Right lobe of liver (tissue), 6 donors: ENCODE measurements around the gene AKAP12. TPM values are rescaled to one million over a fixed set of nuclear protein-coding genes. Genes with fewer than 3 reads are reported as not detected.

ENCODE experiments used
- ATAC-seq, 4 donors: fragments of 200-7000 bp; cut with Tn5 transposase; one replicate each; pipeline ENCODE4 v1.9.1; 2020; ENCODE audit warnings: mild to moderate bottlenecking in 4 of 4, moderate library complexity in 4 of 4
- DNase-seq, 3 donors: peaks; one replicate each; pipeline ENCODE4 v3.0.0-alpha.2; 2020
- H3K27ac ChIP-seq, 3 donors: fragments of 200-600 bp; one replicate each; pipeline ENCODE4 v1.8.0; 2022
- H3K27me3 ChIP-seq, 2 donors: fragments of 200-600 bp; one replicate each; pipeline ENCODE4 v1.8.0; 2022
- H3K36me3 ChIP-seq, 4 donors: fragments of 200-600 bp; sonication (generic) in 1 of 4; one replicate each; pipeline versions ENCODE4 v1.5.1 to v1.8.0; 2017 to 2022; ENCODE audit warnings: control low read depth in 1 of 4
- H3K4me1 ChIP-seq, 4 donors: fragments of 200-600 bp; sonication (generic) in 1 of 4; one replicate each; pipeline versions ENCODE4 v1.5.1 to v1.8.0; 2017 to 2022; ENCODE audit warnings: control low read depth in 1 of 4
- H3K4me3 ChIP-seq, 3 donors: fragments of 200-600 bp; one replicate each; pipeline ENCODE4 v1.8.0; 2022
- H3K9me3 ChIP-seq, 4 donors: fragments of 200-600 bp; sonication (generic) in 1 of 4; one replicate each; pipeline versions ENCODE4 v1.5.1 to v1.8.0; 2017 to 2022; ENCODE audit warnings: control low read depth in 1 of 4
- CTCF ChIP-seq, 4 donors: fragments of 200-600 bp in 3 of 4; fragments of 450-650 bp in 1 of 4; IDR thresholded peaks; one replicate each; pipeline versions ENCODE4 v1.5.1 to v1.8.0; 2016 to 2022; ENCODE audit warnings: antibody characterized with exemption in 4 of 4, mild to moderate bottlenecking in 2 of 4
- POLR2A ChIP-seq: fragments of 450-650 bp; IDR thresholded peaks from one replicate; pipeline ENCODE4 v1.6.1; 2017; ENCODE audit warnings: antibody characterized with exemption, mild to moderate bottlenecking
- WGBS: methylation state at CpG from one replicate; pipeline ENCODE4 v1.1.6; 2018; ENCODE audit warnings: low coverage, low lambda C conversion rate; ENCODE audit not compliant: insufficient coverage; ENCODE audit errors: missing lambda C conversion rate; 5-methylcytosine and 5-hydroxymethylcytosine counted together
- intact Hi-C, 2 donors: fragments of 100-400 bp; cut with DNase I; formaldehyde crosslinking; loops; one replicate each; pipeline versions ENCODE4 v1.11.2 to v1.14.1; 2022
- total RNA-seq, 6 experiments: library from RNA; depleted of rRNA in 2 of 6; stranded (reverse); fragments of >200 nt in 2 of 6; fragmentation: NEBNext Ultra II Directional in 3 of 6; extraction: Animal tissue kit (Norgen Biotek cat#: 25700) in 3 of 6; gene quantifications; one replicate each; pipeline versions ENCODE4 v1.1.0 to v1.2.4, GENCODE V29; 2016 to 2023
- donor health status: DM: no; HTN: yes; CAD: no.
- donor health status: DM: no; HTN: no; CAD: no.
- donor health status: DM: no; HTN: no; CAD: no.
- donor health status: DM: no; HTN: yes; CAD: no.
- donor health status: DM: no; HTN: yes; CAD: no.

Gene AKAP12
- total RNA-seq, 6 experiments from 2014 or later = 2.1 to 38.4 (median 23.0) TPM

GRCh38 chr6:151242420-151242861 lies 2.7 kb downstream of the AKAP12 start:
- WGBS = 63% methylated on average over 3 of the region's 7 CpGs
- no peak overlapping the region for H3K4me3 ChIP-seq
- no peaks in the 10 kb centered on the region for H3K36me3 ChIP-seq
- H3K27ac ChIP-seq = no peak overlapping the region
- ATAC-seq (no peak), DNase-seq (no peak)
- peaks cover 0 to 17% of the 10 kb centered on the region in 2 donors for H3K27me3 ChIP-seq
- H3K9me3 ChIP-seq = no peaks in the 10 kb centered on the region
- TF ChIP-seq POLR2A (no peak), CTCF (IDR thresholded peaks at IDR 0.05) (no peak)
- peaks cover 0 to 11% (median 0%) of the 10 kb centered on the region in 4 donors for H3K4me1 ChIP-seq
- intact Hi-C loops = no loop called here

GRCh38 chr6:151243481-151243880 lies 3.7 kb downstream of the AKAP12 start:
- Histone ChIP-seq H3K9me3 (no peaks in the 10 kb centered on the region), H3K27ac (no peak overlapping the region), H3K27me3 (peaks cover 0 to 17% of the 10 kb centered on the region in 2 donors), H3K4me1 (peaks cover 0 to 11% (median 0%) of the 10 kb centered on the region in 4 donors), H3K36me3 (no peaks in the 10 kb centered on the region), H3K4me3 (no peak overlapping the region)
- intact Hi-C loops = no loop called here
- TF ChIP-seq POLR2A (no peak), CTCF (IDR thresholded peaks at IDR 0.05) (no peak)
- WGBS = 61% methylated on average over 5 of the region's 5 CpGs
- DNase-seq (no peak), ATAC-seq (no peak)

GRCh38 chr6:151247490-151247889 lies 7.7 kb downstream of the AKAP12 start:
- TF ChIP-seq CTCF (IDR thresholded peaks at IDR 0.05) (no peak), POLR2A (no peak)
- WGBS = 62% methylated on average over 6 of the region's 6 CpGs
- ATAC-seq = no peak
- H3K27ac ChIP-seq = no peak overlapping the region
- intact Hi-C loops = no loop called here
- H3K4me1 ChIP-seq = no peaks in the 10 kb centered on the region
- no peaks in the 10 kb centered on the region for H3K27me3 ChIP-seq
- H3K36me3 ChIP-seq = no peaks in the 10 kb centered on the region
- no peak for DNase-seq
- H3K9me3 ChIP-seq = no peaks in the 10 kb centered on the region
- no peak overlapping the region for H3K4me3 ChIP-seq

- no peak overlapping the region for H3K27ac ChIP-seq
- no peaks in the 10 kb centered on the region for H3K36me3 ChIP-seq
- intact Hi-C loops = no loop called here
- no peaks in the 10 kb centered on the region for H3K4me1 ChIP-seq
- no peak overlapping the region for H3K4me3 ChIP-seq
- no peaks in the 10 kb centered on the region for H3K9me3 ChIP-seq
- DNase-seq (no peak), ATAC-seq (no peak)
- TF ChIP-seq POLR2A (no peak), CTCF (IDR thresholded peaks at IDR 0.05) (no peak)
- no peaks in the 10 kb centered on the region for H3K27me3 ChIP-seq
- WGBS = 82% methylated on average over 3 of the region's 3 CpGs
These were observed 8.5 kb downstream of the AKAP12 start for GRCh38 chr6:151248295-151248694.

GRCh38 chr6:151252634-151253033 lies 12.9 kb downstream of the AKAP12 start:
- Histone ChIP-seq H3K36me3 (no peaks in the 10 kb centered on the region), H3K27me3 (no peaks in the 10 kb centered on the region), H3K9me3 (no peaks in the 10 kb centered on the region), H3K27ac (no peak overlapping the region), H3K4me1 (peaks cover 0 to 2% (median 0%) of the 10 kb centered on the region in 4 donors), H3K4me3 (no peak overlapping the region)
- ATAC-seq = no peak
- intact Hi-C loops = no loop called here
- TF ChIP-seq CTCF (IDR thresholded peaks at IDR 0.05) = no peak
- TF ChIP-seq POLR2A = no peak
- whole genome bisulfite sequencing = 79% methylated on average over 5 of the region's 6 CpGs
- DNase-seq = no peak
